ENCODE data around the gene RANBP1.
"Not testable (repeated sequence)": the region's sequence is repeated elsewhere in the genome, so short reads cannot be mapped to it uniquely, and the experiment has no call there.

Gene RANBP1

GRCh38 chr22:20154602-20155187 is 38.8 kb downstream of the RANBP1 start:
- no peak for DNase-seq

GRCh38 chr22:20155330-20156041 is 39.6 kb downstream of the RANBP1 start:
- peak in 2 of 5 experiments; percentile 19 to 34 for DNase-seq

GRCh38 chr22:20156042-20156389 is 40.1 kb downstream of the RANBP1 start:
- no peak for DNase-seq

- DNase-seq, result peak; percentile 68 to 86 (median 80)
Measured at GRCh38 chr22:20156611-20157429, 40.9 kb downstream of the RANBP1 start.

- no peak for DNase-seq
Measured at GRCh38 chr22:20157430-20158183, 41.7 kb downstream of the RANBP1 start.

- DNase-seq, result no peak
Measured at GRCh38 chr22:20158391-20159036, 42.6 kb downstream of the RANBP1 start.

- DNase-seq, result no peak
Measured at GRCh38 chr22:20159076-20159475, 43.2 kb downstream of the RANBP1 start.

GRCh38 chr22:20159531-20159930 is 43.6 kb downstream of the RANBP1 start:
- not testable (repeated sequence) for DNase-seq

GRCh38 chr22:20160041-20160440 is 44.1 kb downstream of the RANBP1 start:
- DNase-seq, result no peak

- no peak for DNase-seq
Measured at GRCh38 chr22:20164863-20165262, 49.0 kb downstream of the RANBP1 start.

- no peak for DNase-seq
Measured at GRCh38 chr22:20165421-20165820, 49.5 kb downstream of the RANBP1 start.

- no peak for DNase-seq
Measured at GRCh38 chr22:20165913-20166312, 50.0 kb downstream of the RANBP1 start.

- no peak for DNase-seq
Measured at GRCh38 chr22:20166703-20167102, 50.8 kb downstream of the RANBP1 start.

- no peak for DNase-seq
Measured at GRCh38 chr22:20167643-20168322, 51.9 kb downstream of the RANBP1 start.

- DNase-seq, result no peak
Measured at GRCh38 chr22:20169253-20169822, 53.4 kb downstream of the RANBP1 start.

GRCh38 chr22:20170170-20170569 is 54.3 kb downstream of the RANBP1 start:
- DNase-seq, result no peak

GRCh38 chr22:20171288-20172140 is 55.6 kb downstream of the RANBP1 start:
- DNase-seq, result no peak

GRCh38 chr22:20172141-20172613 is 56.3 kb downstream of the RANBP1 start:
- no peak for DNase-seq

GRCh38 chr22:20173246-20173645 is 57.3 kb downstream of the RANBP1 start:
- DNase-seq, result no peak

GRCh38 chr22:20173772-20174171 is 57.9 kb downstream of the RANBP1 start:
- no peak for DNase-seq

All from T-helper 2 cell (primary cell).